ENCODE measurements around the gene EMP2. TPM values are rescaled to one million over a fixed set of nuclear protein-coding genes. Genes with fewer than 3 reads are reported as not detected.

Gene EMP2
- total and polyA plus RNA-seq, 2 of the 4 experiments (the other 2 are of a cell fraction) = 13.8 to 18.3 TPM

DNA sequence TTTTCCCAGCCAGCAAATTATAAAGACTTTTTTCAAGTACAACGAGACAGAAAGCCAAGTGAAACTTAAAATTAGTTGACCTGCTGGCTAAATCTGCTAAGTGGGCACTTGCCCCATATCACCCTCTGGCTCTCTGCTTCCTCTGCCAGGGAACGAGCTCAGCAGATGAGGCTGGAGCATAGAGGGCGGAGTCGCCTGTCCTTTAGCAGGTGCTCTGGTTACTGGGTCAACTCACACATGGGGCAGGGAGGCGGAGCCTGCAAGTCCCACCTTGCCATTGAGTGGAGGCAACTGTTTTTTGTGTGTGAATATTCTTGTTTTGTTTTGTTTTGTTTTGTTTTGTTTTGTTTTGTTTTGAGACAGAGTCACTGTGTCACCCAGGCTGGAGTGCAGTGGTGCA is 62.5 kb downstream of the EMP2 start:
- H3K56ac ChIP-seq (ENCODE audit: extremely low read depth, insufficient read depth, low read length) = no peak overlapping the region
- no peak overlapping the region for H3K14ac ChIP-seq (replicated peaks; ENCODE audit: low read depth, low read length)
- no peak overlapping the region for H2AK5ac ChIP-seq (ENCODE audit: low read depth, low read length)
- BruUV-seq (replicated peaks) = no TSS peak
- H4K5ac ChIP-seq (ENCODE audit: low read depth, low read length) = no peak overlapping the region
- no peaks in the 10 kb centered on the region for H3K27me3 ChIP-seq (ENCODE audit: control insufficient read depth, insufficient read depth, low read length)
- no peak overlapping the region for H4K91ac ChIP-seq (ENCODE audit: insufficient read depth, low read depth, low read length)
- ATAC-seq (ENCODE audit: low read depth) (no peak), DNase-seq (no peak)
- 83% methylated on average over 1 of the region's 5 CpGs; no CpG with 5 or more reads in 1 of the 2 experiments for WGBS, 2 experiments (ENCODE audit: extremely low coverage in 2 of 2, insufficient read length in 1 of 2)
- no peak overlapping the region for H2AFZ ChIP-seq (replicated peaks; ENCODE audit: low read length, poor library complexity)
- H2BK120ac ChIP-seq (ENCODE audit: low read depth, low read length) = no peak overlapping the region
- H2BK5ac ChIP-seq (ENCODE audit: low read depth, low read length, poor library complexity, severe bottlenecking) = no peak overlapping the region
- ChIA-PET POLR2A (ENCODE audit: unreplicated experiment) (no interaction called here), CTCF (no interaction called here)
- H4K8ac ChIP-seq (ENCODE audit: low read depth in 2 of 2, low read length in 2 of 2) = no peak overlapping the region
- H3K9ac ChIP-seq (ENCODE audit: low read depth, low read length) = no peak overlapping the region
- no peaks in the 10 kb centered on the region for H3K36me3 ChIP-seq (ENCODE audit: control insufficient read depth, insufficient read depth, low read length)
- no peak overlapping the region for H3K18ac ChIP-seq (ENCODE audit: low read depth, low read length)
- no peaks in the 10 kb centered on the region for H3K9me1 ChIP-seq (ENCODE audit: insufficient read depth, low read length)
- H3K4me1 ChIP-seq (ENCODE audit: control insufficient read depth, insufficient read depth, low read length) = peaks cover 2% of the 10 kb centered on the region; the same call in 1 of the 2 replicates
- no peak overlapping the region for H2BK15ac ChIP-seq (ENCODE audit: low read depth, low read length)
- no peak overlapping the region for H3K27ac ChIP-seq (ENCODE audit: insufficient read depth, low read length)
- H3K79me1 ChIP-seq (ENCODE audit: low read depth in 1 of 2, low read length in 2 of 2) = no peaks in the 10 kb centered on the region
- H2BK20ac ChIP-seq (ENCODE audit: low read depth, low read length) = no peak overlapping the region
- in situ Hi-C loops (cut with MboI; ENCODE audit: low sequenced_read_pairs) = loop anchor here (5.0 to 25.0 kb wide), 2 partner anchors 214 to 1506 kb away; no protein-coding TSS in a partner anchor
- no peak overlapping the region for H2AK9ac ChIP-seq (replicated peaks; ENCODE audit: low read depth, low read length, poor library complexity)
- H4K20me1 ChIP-seq (ENCODE audit: insufficient read depth, low read length) = no peaks in the 10 kb centered on the region
- no peaks in the 10 kb centered on the region for H3K9me3 ChIP-seq (ENCODE audit: control insufficient read depth, insufficient read depth, low read length)
- dilution Hi-C loops (cut with HindIII; ENCODE audit: low sequenced_read_pairs, unreplicated experiment) = no loop called here
- intact Hi-C loops (cut with micrococcal nuclease) = no loop called here
- H3K4ac ChIP-seq (ENCODE audit: low read depth, low read length) = no peak overlapping the region
- TF ChIP-seq BHLHE40 (IDR thresholded peaks at IDR 0.05; ENCODE audit: low read depth, low read length) = no peak
- TF ChIP-seq MAFK (IDR thresholded peaks at IDR 0.05; ENCODE audit: low read depth, low read length) = no peak
- TF ChIP-seq RFX5 (IDR thresholded peaks at IDR 0.05; ENCODE audit: low read depth, low read length) = no peak
- no peak for TF ChIP-seq CEBPB (IDR thresholded peaks at IDR 0.05; ENCODE audit: low read depth, low read length)
- no peak for TF ChIP-seq NFE2L2 (IDR thresholded peaks at IDR 0.05; ENCODE audit: low read depth, low read length)
- TF ChIP-seq, protein P1, sequence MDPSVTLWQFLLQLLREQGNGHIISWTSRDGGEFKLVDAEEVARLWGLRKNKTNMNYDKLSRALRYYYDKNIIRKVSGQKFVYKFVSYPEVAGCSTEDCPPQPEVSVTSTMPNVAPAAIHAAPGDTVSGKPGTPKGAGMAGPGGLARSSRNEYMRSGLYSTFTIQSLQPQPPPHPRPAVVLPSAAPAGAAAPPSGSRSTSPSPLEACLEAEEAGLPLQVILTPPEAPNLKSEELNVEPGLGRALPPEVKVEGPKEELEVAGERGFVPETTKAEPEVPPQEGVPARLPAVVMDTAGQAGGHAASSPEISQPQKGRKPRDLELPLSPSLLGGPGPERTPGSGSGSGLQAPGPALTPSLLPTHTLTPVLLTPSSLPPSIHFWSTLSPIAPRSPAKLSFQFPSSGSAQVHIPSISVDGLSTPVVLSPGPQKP (IDR thresholded peaks at IDR 0.05; ENCODE audit: borderline replicate concordance, low read depth, low read length) = no peak
- TF ChIP-seq, protein P2, sequence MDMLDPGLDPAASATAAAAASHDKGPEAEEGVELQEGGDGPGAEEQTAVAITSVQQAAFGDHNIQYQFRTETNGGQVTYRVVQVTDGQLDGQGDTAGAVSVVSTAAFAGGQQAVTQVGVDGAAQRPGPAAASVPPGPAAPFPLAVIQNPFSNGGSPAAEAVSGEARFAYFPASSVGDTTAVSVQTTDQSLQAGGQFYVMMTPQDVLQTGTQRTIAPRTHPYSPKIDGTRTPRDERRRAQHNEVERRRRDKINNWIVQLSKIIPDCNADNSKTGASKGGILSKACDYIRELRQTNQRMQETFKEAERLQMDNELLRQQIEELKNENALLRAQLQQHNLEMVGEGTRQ (IDR thresholded peaks at IDR 0.05; ENCODE audit: low read depth, low read length) = no peak
- TF ChIP-seq MXI1 (IDR thresholded peaks at IDR 0.05; ENCODE audit: borderline replicate concordance, low read depth, low read length) = no peak
- TF ChIP-seq CHD1 (IDR thresholded peaks at IDR 0.05; ENCODE audit: low read depth, low read length) = no peak
- no peak for TF ChIP-seq FOS (IDR thresholded peaks at IDR 0.05; ENCODE audit: low read depth, low read length)
- TF ChIP-seq, protein P3, sequence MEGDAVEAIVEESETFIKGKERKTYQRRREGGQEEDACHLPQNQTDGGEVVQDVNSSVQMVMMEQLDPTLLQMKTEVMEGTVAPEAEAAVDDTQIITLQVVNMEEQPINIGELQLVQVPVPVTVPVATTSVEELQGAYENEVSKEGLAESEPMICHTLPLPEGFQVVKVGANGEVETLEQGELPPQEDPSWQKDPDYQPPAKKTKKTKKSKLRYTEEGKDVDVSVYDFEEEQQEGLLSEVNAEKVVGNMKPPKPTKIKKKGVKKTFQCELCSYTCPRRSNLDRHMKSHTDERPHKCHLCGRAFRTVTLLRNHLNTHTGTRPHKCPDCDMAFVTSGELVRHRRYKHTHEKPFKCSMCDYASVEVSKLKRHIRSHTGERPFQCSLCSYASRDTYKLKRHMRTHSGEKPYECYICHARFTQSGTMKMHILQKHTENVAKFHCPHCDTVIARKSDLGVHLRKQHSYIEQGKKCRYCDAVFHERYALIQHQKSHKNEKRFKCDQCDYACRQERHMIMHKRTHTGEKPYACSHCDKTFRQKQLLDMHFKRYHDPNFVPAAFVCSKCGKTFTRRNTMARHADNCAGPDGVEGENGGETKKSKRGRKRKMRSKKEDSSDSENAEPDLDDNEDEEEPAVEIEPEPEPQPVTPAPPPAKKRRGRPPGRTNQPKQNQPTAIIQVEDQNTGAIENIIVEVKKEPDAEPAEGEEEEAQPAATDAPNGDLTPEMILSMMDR (conservative IDR thresholded peaks at IDR 0.05; ENCODE audit: low read depth, low read length) = no peak
- no peak for TF ChIP-seq RCOR1 (IDR thresholded peaks at IDR 0.05; ENCODE audit: insufficient replicate concordance, low read length)
- no peak overlapping the region for H3K23ac ChIP-seq (ENCODE audit: low read depth, low read length)
- no peak overlapping the region for H3K4me2 ChIP-seq (ENCODE audit: low read depth, low read length)
- H3K4me3 ChIP-seq (ENCODE audit: insufficient read depth, low read depth, low read length) = no peak overlapping the region
